H1 (cell line): ENCODE results near the gene ULK1. TPM values are rescaled to one million over a fixed set of nuclear protein-coding genes. Genes with fewer than 3 reads are reported as not detected.

Experiments
- CTCF ChIA-PET: fragments of 300-600 bp; sonication (Branson Sonifier 250); formaldehyde crosslinking; loops from one replicate; lab custom pipeline; 2021; ENCODE audit not compliant: partially characterized antibody; lab: Charles Lee
- POLR2A ChIA-PET: fragments of 300-600 bp; sonication (Branson Sonifier 250); formaldehyde crosslinking; loops from one replicate; lab custom pipeline; 2021; ENCODE audit warnings: inconsistent platforms; ENCODE audit not compliant: partially characterized antibody; lab: Charles Lee
- DNase-seq, 2 experiments: peaks; one replicate each; pipeline versions ENCODE4 v3.0.0 to v3.0.0-alpha.2; 2010 to 2022; ENCODE audit warnings: low spot score in 2 of 2, low read depth in 1 of 2, mixed read lengths in 1 of 2
- FAIRE-seq: peaks from 2 replicates; lab custom pipeline; 2011; peaks lifted over from hg19 to GRCh38; lab: Jason Lieb, UNC
- H2AFZ ChIP-seq: 2 replicates; pipeline ENCODE4 v1.8.1; 2012; ENCODE audit warnings: low read length, inconsistent platforms
- H2AK5ac ChIP-seq: 2 replicates; pipeline ENCODE4 v1.6.1; 2013; ENCODE audit warnings: low read depth, low read length
- H2BK120ac ChIP-seq: replicated peaks from 2 replicates; pipeline ENCODE3; 2013; ENCODE audit warnings: low read depth, low read length, inconsistent platforms
- H2BK12ac ChIP-seq: 2 replicates; pipeline ENCODE4 v1.6.1; 2013; ENCODE audit warnings: low read depth, low read length
- H2BK15ac ChIP-seq: 2 replicates; pipeline ENCODE4 v1.6.1; 2013; ENCODE audit warnings: low read length
- H2BK20ac ChIP-seq: 2 replicates; pipeline ENCODE4 v1.6.1; 2013; ENCODE audit warnings: low read length
- H2BK5ac ChIP-seq: 2 replicates; pipeline ENCODE4 v1.6.1; 2013; ENCODE audit warnings: low read depth, low read length
- H3K14ac ChIP-seq: 2 replicates; pipeline ENCODE4 v1.6.1; 2013; ENCODE audit warnings: inconsistent platforms; ENCODE audit not compliant: insufficient read length
- H3K18ac ChIP-seq: 2 replicates; pipeline ENCODE4 v1.6.1; 2013; ENCODE audit warnings: low read length; ENCODE audit errors: extremely low read depth
- H3K23ac ChIP-seq: 2 replicates; pipeline ENCODE4 v1.6.1; 2013; ENCODE audit warnings: inconsistent platforms; ENCODE audit not compliant: insufficient read length
- H3K23me2 ChIP-seq: 2 replicates; pipeline ENCODE4 v1.6.1; 2013; ENCODE audit warnings: low read depth, low read length
- H3K27ac ChIP-seq: 2 replicates; pipeline ENCODE4 v1.6.1; 2011; ENCODE audit warnings: low read depth, low read length, inconsistent platforms
- H3K27me3 ChIP-seq, 4 experiments: replicated peaks in 1 of 4; 1 replicate in 1 of 4; 2 replicates in 3 of 4; pipeline versions ENCODE4 v1.6.1 to v1.8.1; 2011 to 2013; ENCODE audit warnings: low read length in 3 of 4, mild to moderate bottlenecking in 3 of 4, inconsistent platforms in 2 of 4, mixed read lengths in 2 of 4, moderate library complexity in 1 of 4; ENCODE audit not compliant: control insufficient read depth in 3 of 4, insufficient read depth in 3 of 4; ENCODE audit errors: extremely low read depth in 1 of 4
- H3K36me3 ChIP-seq, 4 experiments: 2 replicates each; pipeline versions ENCODE4 v1.6.1 to v1.8.1; 2011 to 2013; ENCODE audit warnings: mild to moderate bottlenecking in 4 of 4, low read length in 3 of 4, moderate library complexity in 2 of 4, control low read depth in 1 of 4, inconsistent platforms in 1 of 4; ENCODE audit not compliant: insufficient read depth in 4 of 4, control insufficient read depth in 2 of 4
- H3K4ac ChIP-seq: replicated peaks from 2 replicates; pipeline ENCODE3; 2013; ENCODE audit warnings: low read length, low read depth, mixed read lengths, inconsistent platforms; ENCODE audit not compliant: insufficient read length
- H3K4me1 ChIP-seq, 4 experiments: replicated peaks in 1 of 4; 1 replicate in 1 of 4; 2 replicates in 3 of 4; pipeline versions ENCODE4 v1.6.1 to v1.8.1; 2011 to 2013; ENCODE audit warnings: low read length in 3 of 4, inconsistent platforms in 2 of 4, mixed read lengths in 1 of 4; ENCODE audit not compliant: insufficient read depth in 4 of 4, control insufficient read depth in 3 of 4
- H3K4me2 ChIP-seq, 2 experiments: 2 replicates each; pipeline versions ENCODE4 v1.6.1 to v1.8.1; 2011 to 2013; ENCODE audit warnings: low read depth in 2 of 2, low read length in 2 of 2, control low read depth in 1 of 2, inconsistent platforms in 1 of 2, mild to moderate bottlenecking in 1 of 2; ENCODE audit not compliant: insufficient read depth in 1 of 2
- H3K4me3 ChIP-seq, 4 experiments: fragments of 200-600, 300-600 bp in 1 of 4; sonication (generic), shearing (Covaris generic), sonication (Bioruptor Twin) in 1 of 4; 2 replicates each; pipeline versions ENCODE4 v1.5.1 to v1.8.1; 2011 to 2016; ENCODE audit warnings: low read length in 4 of 4, low read depth in 3 of 4, control low read depth in 2 of 4, inconsistent platforms in 2 of 4, mild to moderate bottlenecking in 2 of 4, mixed read lengths in 1 of 4, moderate library complexity in 1 of 4; ENCODE audit not compliant: insufficient read depth in 2 of 4; ENCODE audit errors: extremely low read depth in 1 of 4
- H3K56ac ChIP-seq: replicated peaks from 2 replicates; pipeline ENCODE3; 2013; ENCODE audit warnings: low read depth, mild to moderate bottlenecking, mixed read lengths, low read length, inconsistent platforms; ENCODE audit not compliant: insufficient read length
- H3K79me1 ChIP-seq: 2 replicates; pipeline ENCODE4 v1.6.1; 2013; ENCODE audit warnings: low read depth, low read length, control low read depth
- H3K79me2 ChIP-seq, 2 experiments: 2 replicates each; pipeline versions ENCODE4 v1.6.1 to v1.8.1; 2012 to 2013; ENCODE audit warnings: low read length in 2 of 2, mild to moderate bottlenecking in 2 of 2, inconsistent platforms in 1 of 2; ENCODE audit not compliant: insufficient read depth in 2 of 2, control insufficient read depth in 1 of 2
- H3K9ac ChIP-seq, 4 experiments: replicated peaks in 1 of 4; 1 replicate in 1 of 4; 2 replicates in 3 of 4; pipeline versions ENCODE4 v1.6.1 to v1.8.1; 2011 to 2013; ENCODE audit warnings: low read depth in 3 of 4, low read length in 3 of 4, control low read depth in 2 of 4, mild to moderate bottlenecking in 2 of 4, moderate library complexity in 2 of 4, inconsistent platforms in 1 of 4; ENCODE audit errors: extremely low read depth in 1 of 4
- H3K9me3 ChIP-seq, 2 experiments: 2 replicates each; pipeline versions ENCODE4 v1.6.1 to v1.8.1; 2012 to 2013; ENCODE audit warnings: mild to moderate bottlenecking in 2 of 2, moderate library complexity in 2 of 2, control low read depth in 1 of 2, inconsistent platforms in 1 of 2, low read depth in 1 of 2, low read length in 1 of 2, mixed read lengths in 1 of 2; ENCODE audit not compliant: insufficient read depth in 2 of 2
- H4K20me1 ChIP-seq, 2 experiments: replicated peaks in 1 of 2; 2 replicates each; pipeline versions ENCODE3 to v1.8.1; 2011 to 2013; ENCODE audit warnings: inconsistent platforms in 2 of 2, low read length in 2 of 2, mild to moderate bottlenecking in 1 of 2; ENCODE audit not compliant: insufficient read depth in 2 of 2, control insufficient read depth in 1 of 2
- H4K5ac ChIP-seq: 2 replicates; pipeline ENCODE4 v1.6.1; 2013; ENCODE audit warnings: low read length, low read depth, mixed read lengths, inconsistent platforms; ENCODE audit not compliant: insufficient read length
- H4K8ac ChIP-seq: 2 replicates; pipeline ENCODE4 v1.8.0; 2013; ENCODE audit warnings: mild to moderate bottlenecking, moderate library complexity, low read length, inconsistent platforms; ENCODE audit not compliant: insufficient read depth; ENCODE audit errors: extremely low read depth
- H4K91ac ChIP-seq: replicated peaks from 2 replicates; pipeline ENCODE3; 2013; ENCODE audit warnings: low read length, mixed read lengths, inconsistent platforms; ENCODE audit not compliant: insufficient read length
- BACH1 ChIP-seq: IDR thresholded peaks from 2 replicates; pipeline ENCODE4 v1.6.1; 2012; ENCODE audit warnings: low read length, improper control_type of control experiment
- BRCA1 ChIP-seq: IDR thresholded peaks from 2 replicates; pipeline ENCODE4 v1.6.1; 2012; ENCODE audit warnings: low read depth, low read length, improper control_type of control experiment
- CBX8 ChIP-seq: fragments of 300-800, 300-1000 bp; sonication (generic); IDR thresholded peaks from 2 replicates; pipeline ENCODE4 v1.7.1; 2016; ENCODE audit warnings: low read depth, low read length, borderline replicate concordance
- CEBPB ChIP-seq: IDR thresholded peaks from 2 replicates; pipeline ENCODE4 v1.6.1; 2012; ENCODE audit warnings: low read depth, low read length
- CREB1 ChIP-seq: IDR thresholded peaks from 2 replicates; pipeline ENCODE4 v1.6.1; 2012; ENCODE audit warnings: inconsistent platforms
- CTBP2 ChIP-seq: IDR thresholded peaks from 2 replicates; pipeline ENCODE4 v1.7.0; 2011; ENCODE audit warnings: borderline replicate concordance, mild to moderate bottlenecking, moderate library complexity, mixed read lengths, low read length; ENCODE audit not compliant: insufficient read depth, insufficient read length
- EZH2 ChIP-seq: fragments of 200-600 bp; sonication (generic); IDR thresholded peaks from 2 replicates; pipeline ENCODE4 v1.7.1; 2012; ENCODE audit warnings: low read depth, mild to moderate bottlenecking, moderate library complexity, low read length, inconsistent platforms; ENCODE audit not compliant: severe bottlenecking
- PHF8 ChIP-seq: fragments of 200-600 bp; sonication (generic); conservative IDR thresholded peaks from 2 replicates; pipeline ENCODE4 v1.7.1; 2012; ENCODE audit warnings: low read depth, mild to moderate bottlenecking, inconsistent platforms, low read length, moderate library complexity
- POU5F1 ChIP-seq: IDR thresholded peaks from 2 replicates; pipeline ENCODE4 v1.6.1; 2011; ENCODE audit warnings: low read depth, mild to moderate bottlenecking, low read length, moderate library complexity
- RNF2 ChIP-seq: fragments of 200-900, 300-1000 bp; sonication (generic); IDR thresholded peaks from 2 replicates; pipeline ENCODE4 v1.7.1; 2016; ENCODE audit warnings: borderline replicate concordance, low read depth, mild to moderate bottlenecking, antibody characterized with exemption, low read length; ENCODE audit not compliant: poor library complexity, severe bottlenecking; ENCODE audit errors: missing control alignments
- SIX5 ChIP-seq: IDR thresholded peaks from 2 replicates; pipeline ENCODE4 v1.6.1; 2011; ENCODE audit warnings: mild to moderate bottlenecking, low read depth, low read length
- SRF ChIP-seq: IDR thresholded peaks from 2 replicates; pipeline ENCODE4 v1.6.1; 2011; ENCODE audit warnings: mild to moderate bottlenecking, low read depth, low read length, moderate library complexity
- TCF12 ChIP-seq: IDR thresholded peaks from 2 replicates; pipeline ENCODE4 v1.6.1; 2011; ENCODE audit warnings: low read depth, mild to moderate bottlenecking, low read length
- WGBS, 2 experiments: shearing (Covaris generic) in 1 of 2; methylation state at CpG; one replicate each; pipeline versions ENCODE4 v1.1.6 to v1.1.7; 2013 to 2015; ENCODE audit warnings: low lambda C conversion rate in 2 of 2, mixed read lengths in 2 of 2, inconsistent platforms in 1 of 2, low coverage in 1 of 2, missing lambda C conversion rate in 1 of 2; ENCODE audit not compliant: insufficient replicate concordance in 2 of 2, insufficient coverage in 1 of 2, insufficient read length in 1 of 2; ENCODE audit errors: extremely low coverage in 1 of 2, missing lambda C conversion rate in 1 of 2; 5-methylcytosine and 5-hydroxymethylcytosine counted together
- polyA plus RNA-seq, 7 experiments: library from polyadenylated mRNA; depleted of rRNA in 3 of 7; stranded (reverse) in 5 of 7; unstranded in 2 of 7; fragments of >200 nt in 5 of 7; fragments of 200-250 nt in 2 of 7; gene quantifications; 1 replicate in 5 of 7; 2 replicates in 1 of 7; 4 replicates in 1 of 7; pipeline versions ENCODE4 v1.2.1 to v1.2.3, GENCODE V29; 2011 to 2013; ENCODE audit warnings: missing spikeins in 2 of 7, mixed read lengths in 2 of 7
- total RNA-seq: library from RNA; stranded (reverse); fragmentation: NEBNext Ultra II Directional; extraction: Animal tissue kit (Norgen Biotek cat#: 25700); gene quantifications from 2 replicates; pipeline ENCODE4 v1.2.1, GENCODE V29; 2021

The ULK1 gene
- total and polyA plus RNA-seq, 2 of the 8 experiments (the other 6 are each of a cell fraction or from before 2014, with no cell fraction given): 13.0 to 44.1 TPM

- WGBS, 2 experiments: 93% methylated on average over 16 of the region's 16 CpGs; no CpG with 5 or more reads in 1 of the 2 experiments
- Histone ChIP-seq H2BK12ac (0 out of 2 replicates have a peak overlapping the region, but pooled peaks have one; percentile 14), H2AFZ (no peak overlapping the region), H2AK5ac (peak overlapping the region; percentile 3; the same call in 1 of the 2 replicates), H2BK5ac (0 out of 2 replicates have a peak overlapping the region, but pooled peaks have one; percentile 21), H4K5ac (no peak overlapping the region), H3K56ac (no peak overlapping the region), H3K9ac (no peak overlapping the region), H3K23me2 (no peaks in the 10 kb centered on the region; the same call in 1 of the 2 replicates), H2BK20ac (no peak overlapping the region), H3K4me3 (no peak overlapping the region), H2BK120ac (no peak overlapping the region), H3K27ac (no peak overlapping the region), H3K27me3 (no peaks in the 10 kb centered on the region; a peak in 1 of 7 replicates), H3K14ac (no peak overlapping the region), H3K18ac (no peak overlapping the region), H3K4ac (no peak overlapping the region), H3K4me2 (no peak overlapping the region), H3K23ac (no peak overlapping the region), H2BK15ac (no peak overlapping the region; the same call in 1 of the 2 replicates), H4K20me1 (peaks cover 0 to 1% of the 10 kb centered on the region in 2 experiments), H3K9me3 (no peaks in the 10 kb centered on the region), H4K8ac (no peak overlapping the region), H3K79me1 (no peaks in the 10 kb centered on the region), H4K91ac (no peak overlapping the region), H3K79me2 (no peaks in the 10 kb centered on the region), H3K36me3 (peaks cover 0 to 18% (median 0%) of the 10 kb centered on the region in 4 experiments; a peak in 3 of 8 replicates), H3K4me1 (peaks cover 0 to 9% (median 3%) of the 10 kb centered on the region in 4 experiments; a peak in 3 of 7 replicates)
- no peak for FAIRE-seq
- DNase-seq: no peak
- CTCF ChIA-PET: interaction anchor here (1.2 kb wide), 1 partner anchor 61 kb away, joined by 3 read pairs; no protein-coding TSS in a partner anchor
- POLR2A ChIA-PET: interaction anchor here (1.0 to 3.1 kb wide), 8 partner anchors 9 to 977 kb away, joined by 3 to 22 read pairs (median 3); partner anchors contain the start of gene PUS1
- TF ChIP-seq SIX5 (no peak), CEBPB (no peak), CBX8 (no peak), BACH1 (no peak), CREB1 (no peak), TCF12 (no peak), SRF (no peak), EZH2 (no peak), CTBP2 (no peak), RNF2 (no peak), PHF8 (no peak), POU5F1 (no peak), BRCA1 (no peak)
Measured at GRCh38 chr12:131854861-131855476, 39.5 kb upstream of the ULK1 start.
